ENCODE data around the gene RPA4. TPM values are rescaled to one million over a fixed set of nuclear protein-coding genes. Genes with fewer than 3 reads are reported as not detected.

RPA4 gene
- total RNA-seq, 2 experiments from 2014 or later: 0.42 to 0.48 TPM

Other genes starting within 250 kb of the RPA4 start
- 1 to 10 TPM; 6.1 to 6.6 TPM for gene DIAPH2, start 199.1 kb upstream of the RPA4 start, total RNA-seq

Data from activated CD8-positive, alpha-beta memory T cell treated with anti-CD3 and anti-CD28 coated beads for 36 hours (primary cell).